HG02642 (cell line): ENCODE measurements around the gene LRRC74A.
"Not testable (repeated sequence)": the region's sequence is repeated elsewhere in the genome, so short reads cannot be mapped to it uniquely, and the experiment has no call there.

ENCODE experiments used
- ATAC-seq: cut with Tn5 transposase; IDR thresholded peaks from one replicate; pipeline ENCODE4 v1.9.1; 2021; ENCODE audit warnings: mild to moderate bottlenecking; ENCODE audit not compliant: unreplicated experiment, poor library complexity

LRRC74A gene

DNA sequence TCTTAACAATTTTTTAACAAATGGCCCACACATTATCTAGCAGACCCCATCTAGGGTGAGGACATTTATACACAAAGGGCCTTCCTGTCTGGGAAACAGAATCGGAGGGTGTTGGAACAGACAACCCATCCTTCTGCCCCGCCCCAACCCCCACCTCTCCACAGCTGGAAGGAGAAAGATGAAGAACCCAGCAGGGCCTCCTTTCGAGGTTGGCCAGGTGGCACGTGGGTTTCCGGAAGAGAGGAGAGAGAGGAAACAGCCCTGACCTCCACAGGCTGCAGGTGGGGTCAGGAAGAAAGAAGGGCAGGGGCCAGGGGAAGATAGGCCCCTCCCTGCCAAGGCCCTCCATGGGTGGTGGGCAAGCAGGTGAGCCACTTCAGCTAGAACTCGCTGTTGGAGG lies 57.2 kb downstream of the LRRC74A start:
- no peak for ATAC-seq

DNA sequence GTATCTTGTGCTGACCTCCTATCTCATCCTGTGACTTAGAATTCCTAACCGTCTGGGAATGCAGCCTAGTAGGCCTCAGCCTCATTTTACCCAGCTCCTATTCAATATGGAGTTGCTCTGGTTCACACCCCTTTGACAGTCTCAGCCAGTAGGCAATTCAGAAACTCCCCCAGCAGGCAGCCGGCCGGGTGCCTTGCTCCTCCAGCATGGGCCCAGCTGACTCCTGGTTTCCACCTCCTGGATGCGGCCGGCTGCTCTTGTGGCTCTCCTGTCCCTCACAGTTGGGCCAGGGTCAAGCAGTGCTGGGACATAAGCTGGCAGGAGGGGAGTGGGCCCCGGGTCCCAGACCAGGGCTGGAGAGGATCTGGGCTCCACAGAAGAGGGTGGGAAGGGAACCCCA lies 58.2 kb downstream of the LRRC74A start:
- ATAC-seq: no peak

DNA sequence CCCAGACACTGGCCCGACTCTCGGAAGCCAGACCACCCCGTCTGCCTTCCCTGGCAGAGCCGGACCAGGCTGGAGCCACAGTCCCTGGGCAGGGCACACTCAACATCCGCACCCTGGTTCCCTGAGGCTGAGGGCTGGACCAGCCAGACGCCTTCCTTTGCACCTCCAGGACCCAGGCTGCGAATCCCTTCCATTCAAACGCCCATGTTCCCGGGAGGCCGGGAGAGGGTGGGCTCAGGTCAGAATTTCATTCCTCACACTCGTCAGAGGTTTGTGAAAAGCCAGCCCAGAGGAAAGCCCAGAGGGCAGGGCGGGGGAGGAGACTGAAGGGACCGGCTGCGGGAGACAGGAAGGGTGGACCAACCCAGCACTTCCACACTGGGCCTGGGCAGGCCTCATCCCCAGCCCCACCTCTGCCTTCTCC lies 58.7 kb downstream of the LRRC74A start:
- ATAC-seq: no peak

DNA sequence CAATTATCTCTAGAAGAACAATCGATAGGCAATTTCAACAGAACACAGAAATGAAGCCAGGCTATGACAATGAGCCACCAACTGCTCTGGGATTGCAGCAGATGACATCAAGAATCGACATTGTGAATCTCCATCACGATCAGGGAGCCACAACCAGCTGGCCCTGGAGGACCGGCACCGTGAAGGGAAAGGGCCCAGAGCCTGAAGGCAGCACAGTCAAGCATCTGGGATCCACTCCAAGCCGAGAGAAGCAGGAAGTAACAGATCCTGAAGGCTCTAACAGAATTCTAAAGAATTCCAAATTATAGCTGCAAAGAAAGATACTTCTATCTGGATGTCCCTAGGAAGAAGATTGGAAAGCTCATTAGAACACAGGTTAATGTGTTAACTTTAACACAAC lies 61.0 kb downstream of the LRRC74A start:
- ATAC-seq: no peak

DNA sequence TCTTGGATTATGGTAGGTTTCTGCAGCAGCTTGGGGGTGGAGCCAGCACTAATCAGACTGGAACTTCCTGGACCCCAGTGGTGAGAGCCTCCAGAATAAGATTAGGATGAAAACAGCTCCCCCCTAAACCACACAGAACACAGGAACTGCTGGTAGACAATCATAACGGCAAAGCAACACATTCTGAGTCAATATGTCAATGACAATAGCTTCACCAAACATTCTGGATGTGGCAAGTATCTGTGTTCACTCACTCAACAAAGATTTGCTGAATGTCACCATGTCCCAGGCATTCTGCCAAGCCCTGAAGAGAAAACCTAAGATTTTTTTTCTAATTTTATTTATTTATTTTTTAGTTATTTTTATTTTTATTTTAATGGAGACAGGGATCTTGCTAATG lies 65.2 kb downstream of the LRRC74A start:
- ATAC-seq: no peak

DNA sequence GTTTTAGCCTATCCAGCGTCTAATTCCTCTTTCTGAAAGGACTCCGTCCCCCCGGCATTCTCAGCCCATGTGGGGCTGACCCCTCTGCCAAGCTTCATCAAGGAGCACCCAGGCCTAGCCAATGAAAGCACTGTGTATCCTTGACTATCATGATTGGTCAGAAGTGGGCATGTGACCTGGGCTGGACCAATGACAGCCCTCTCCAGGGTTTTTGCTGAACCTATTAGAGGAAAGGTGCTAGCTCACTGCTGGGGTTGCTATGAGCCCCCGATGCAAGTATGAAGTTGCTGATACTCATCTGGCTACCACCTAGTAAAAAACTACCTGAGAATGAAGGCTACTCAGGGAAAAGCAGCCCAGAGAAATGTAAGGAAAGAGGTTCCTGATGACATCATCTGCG lies 68.1 kb downstream of the LRRC74A start:
- ATAC-seq: no peak

DNA sequence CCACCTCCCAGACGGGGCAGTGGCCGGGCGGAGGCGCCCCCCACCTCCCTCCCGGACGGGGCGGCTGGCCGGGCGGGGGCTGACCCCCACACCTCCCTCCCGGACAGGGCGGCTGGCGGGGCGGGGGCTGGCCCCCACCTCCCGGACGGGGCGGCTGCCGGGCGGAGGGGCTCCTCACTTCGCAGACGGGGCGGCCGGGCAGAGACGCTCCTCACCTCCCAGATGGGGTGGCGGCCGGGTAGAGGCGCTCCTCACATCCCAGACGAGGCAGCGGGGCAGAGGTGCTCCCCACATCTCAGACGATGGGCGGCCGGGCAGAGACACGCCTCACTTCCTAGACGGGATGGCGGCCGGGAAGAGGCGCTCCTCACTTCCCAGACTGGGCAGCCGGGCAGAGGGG lies 71.8 kb downstream of the LRRC74A start:
- ATAC-seq: not testable (repeated sequence)

DNA sequence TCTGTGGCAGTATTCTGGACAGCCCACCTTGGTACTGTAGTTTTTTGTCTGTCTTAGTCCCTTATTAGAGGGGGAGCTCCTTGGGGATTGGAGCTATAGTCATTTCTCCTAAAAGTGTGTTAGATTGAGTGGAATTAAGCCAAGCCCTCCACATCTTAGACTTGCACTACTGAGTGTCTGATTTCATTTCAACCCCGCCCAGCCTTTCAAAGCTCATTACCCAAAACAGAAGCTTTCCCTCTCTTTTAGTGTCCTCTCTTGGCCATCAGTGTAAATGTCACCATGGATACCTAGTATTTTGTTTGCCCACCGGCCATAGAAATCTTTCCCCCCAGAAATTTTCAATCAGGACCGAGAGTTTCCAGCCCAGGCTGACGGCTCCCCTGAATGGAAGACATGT lies 74.5 kb downstream of the LRRC74A start:
- ATAC-seq: no peak

DNA sequence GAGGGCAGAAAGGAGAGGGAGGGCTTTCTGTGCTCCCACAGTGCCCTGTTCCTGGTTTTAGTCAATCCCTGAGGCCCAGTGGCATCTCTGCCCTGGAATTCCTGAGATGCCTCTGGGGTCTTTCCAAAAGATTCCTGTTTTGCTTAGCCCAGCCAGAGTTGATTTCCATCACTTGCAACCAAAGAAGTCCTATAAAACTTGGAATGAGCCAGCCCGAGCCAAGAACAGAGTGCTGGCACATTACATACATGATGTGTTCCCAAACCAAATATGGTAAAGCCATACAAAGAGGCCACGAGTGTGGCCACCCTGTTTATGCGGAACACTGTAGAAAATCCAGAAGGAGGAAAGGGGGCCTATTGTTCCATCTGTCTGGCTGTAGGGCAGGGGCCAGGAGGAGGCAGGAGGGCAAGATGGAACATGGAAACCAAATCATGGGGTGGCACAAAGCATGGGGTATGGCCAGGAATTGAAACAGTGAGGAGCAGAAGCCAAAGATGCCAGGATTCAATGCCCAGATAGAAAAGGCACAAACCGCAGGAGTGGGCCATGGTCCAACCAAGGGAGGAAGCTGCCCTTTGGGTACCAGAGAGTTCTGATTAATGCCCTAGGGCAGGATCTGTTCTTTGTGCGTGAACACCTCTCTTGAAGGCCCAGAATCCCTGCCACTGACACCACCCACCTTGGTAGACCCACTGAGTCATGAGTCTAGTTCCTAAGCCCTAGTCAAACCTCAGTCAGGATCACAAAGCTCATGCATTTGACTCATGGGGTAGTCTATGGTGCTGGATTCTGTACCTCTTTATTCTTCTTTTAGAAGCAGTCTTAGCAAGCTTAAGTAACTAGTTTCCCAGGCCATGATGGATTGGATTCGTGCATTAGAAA lies 75.2 kb downstream of the LRRC74A start:
- no peak for ATAC-seq

DNA sequence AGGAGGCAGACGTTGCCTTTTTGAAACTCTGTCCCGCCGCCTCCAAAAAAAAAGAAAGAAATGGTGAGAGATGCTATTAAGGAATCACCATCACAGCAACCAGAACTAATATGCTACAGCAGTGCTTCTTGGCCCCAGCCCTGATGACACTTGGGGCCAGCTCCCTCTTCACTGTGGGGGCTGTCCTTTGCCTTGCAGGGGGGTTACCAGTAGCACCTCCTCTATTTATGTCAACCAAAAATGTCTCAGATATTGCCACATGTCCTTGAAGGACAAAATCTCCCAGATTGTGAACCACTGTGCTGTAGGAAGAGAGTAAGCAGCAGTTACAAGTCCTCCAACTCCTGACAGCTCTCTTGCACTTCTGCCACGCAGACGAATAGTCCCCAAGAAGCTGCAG lies 76.4 kb downstream of the LRRC74A start:
- ATAC-seq: no peak

DNA sequence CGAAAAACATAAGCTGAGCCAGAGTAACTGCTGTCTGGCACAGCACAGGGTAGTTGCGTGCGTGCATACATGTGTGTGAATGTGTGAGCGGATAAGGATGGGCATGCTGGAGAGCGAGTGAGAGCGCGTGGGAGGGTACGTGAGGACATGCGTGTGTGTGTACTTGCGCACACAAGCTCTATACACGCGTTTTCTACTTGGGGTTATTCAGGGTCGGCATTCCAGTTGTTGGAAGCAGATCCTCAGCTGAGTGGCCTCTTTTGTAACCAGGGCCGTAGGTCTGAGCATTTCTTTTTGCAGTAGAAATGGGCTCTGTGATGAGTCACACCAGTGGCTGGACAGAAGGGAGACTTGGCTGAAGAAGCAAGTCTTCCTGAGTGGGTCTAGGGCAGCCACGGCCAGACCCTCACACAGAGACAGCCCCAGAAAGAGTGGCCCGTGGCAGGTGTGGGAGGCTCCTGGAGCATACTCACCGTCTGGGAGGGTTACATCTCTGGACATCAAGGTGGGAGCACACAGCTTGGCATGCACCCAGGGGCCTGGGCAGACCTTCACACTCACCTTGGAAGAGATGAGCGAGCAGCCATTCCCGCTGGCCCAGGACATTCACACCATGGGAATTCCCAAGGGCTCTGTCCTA lies 78.0 kb downstream of the LRRC74A start:
- no peak for ATAC-seq

DNA sequence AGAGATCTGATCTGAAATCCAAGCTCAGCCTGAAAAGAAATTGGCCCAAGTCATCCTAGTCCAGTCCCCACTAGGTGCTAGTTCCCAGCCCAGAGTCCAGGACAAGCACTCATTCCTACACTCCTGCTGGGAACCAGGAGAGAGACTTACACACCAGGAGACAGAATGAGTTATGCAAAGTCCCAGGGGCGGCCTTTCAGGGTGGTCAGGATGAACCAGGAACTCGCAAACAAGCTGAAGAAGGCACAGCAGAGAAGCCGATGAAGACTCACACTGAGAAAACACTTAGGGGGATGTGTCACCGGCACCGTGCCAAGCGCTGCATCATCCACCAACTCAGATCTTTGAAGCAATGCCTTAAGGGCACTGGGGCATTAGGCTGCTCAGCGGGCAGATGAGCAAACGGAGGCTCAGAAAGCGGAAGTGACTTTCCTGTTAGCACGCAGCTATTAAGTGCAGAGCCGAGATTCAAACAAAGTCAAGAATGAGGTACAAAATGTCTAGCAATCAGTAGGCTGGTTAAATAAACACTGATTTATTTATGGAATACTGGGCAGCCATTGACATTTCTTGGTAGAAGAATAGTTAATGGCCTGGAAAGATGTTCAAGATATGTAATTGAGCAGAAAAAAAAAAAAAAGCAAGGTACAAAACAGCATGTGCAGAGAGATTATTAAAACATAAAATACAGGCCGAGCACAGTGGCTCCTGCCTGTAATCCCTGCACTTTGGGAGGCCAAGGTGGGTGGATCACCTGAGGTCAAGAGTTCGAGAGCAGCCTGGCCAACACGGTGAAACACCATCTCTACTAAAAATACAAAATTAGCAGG lies 78.7 kb downstream of the LRRC74A start:
- ATAC-seq: peak; percentile 87

DNA sequence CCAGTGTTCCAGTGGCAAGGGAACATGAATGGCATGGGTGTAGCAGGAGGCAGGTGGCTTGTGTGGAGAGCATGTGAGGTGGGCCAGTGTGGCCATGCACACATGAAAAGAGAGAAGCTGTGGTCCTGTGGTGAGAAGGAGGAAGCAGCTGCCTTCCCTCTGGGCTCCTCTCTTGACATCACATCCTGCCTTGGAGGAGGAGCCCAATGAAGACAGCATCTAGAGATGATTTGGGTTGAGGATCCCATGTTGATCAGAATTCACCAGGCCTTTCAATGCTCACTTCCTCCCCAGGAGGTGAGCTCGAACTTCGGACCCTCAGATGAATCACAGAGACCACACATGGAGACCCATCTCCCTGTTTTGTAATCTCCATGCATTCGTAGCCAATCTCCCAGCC lies 82.6 kb downstream of the LRRC74A start:
- ATAC-seq: no peak

DNA sequence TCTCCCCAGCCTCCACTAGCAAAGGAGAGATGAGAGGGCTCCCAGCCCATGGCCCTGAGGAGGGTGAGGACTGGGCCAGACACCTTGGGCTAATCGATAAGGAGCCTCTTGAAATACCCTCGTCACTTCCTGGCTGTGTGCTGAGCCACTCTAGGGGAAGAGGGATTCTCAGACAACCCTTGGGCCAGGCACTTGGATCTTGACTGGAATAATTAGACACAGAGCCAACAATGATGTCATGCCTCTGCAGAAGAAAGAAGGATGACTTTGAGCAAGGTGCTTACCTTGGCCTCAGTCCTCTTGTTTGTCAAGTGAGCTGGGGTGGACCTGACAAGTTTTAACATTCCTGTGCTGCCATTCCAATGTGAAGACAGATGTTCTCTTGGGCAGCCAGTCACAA lies 83.1 kb downstream of the LRRC74A start:
- ATAC-seq: no peak

DNA sequence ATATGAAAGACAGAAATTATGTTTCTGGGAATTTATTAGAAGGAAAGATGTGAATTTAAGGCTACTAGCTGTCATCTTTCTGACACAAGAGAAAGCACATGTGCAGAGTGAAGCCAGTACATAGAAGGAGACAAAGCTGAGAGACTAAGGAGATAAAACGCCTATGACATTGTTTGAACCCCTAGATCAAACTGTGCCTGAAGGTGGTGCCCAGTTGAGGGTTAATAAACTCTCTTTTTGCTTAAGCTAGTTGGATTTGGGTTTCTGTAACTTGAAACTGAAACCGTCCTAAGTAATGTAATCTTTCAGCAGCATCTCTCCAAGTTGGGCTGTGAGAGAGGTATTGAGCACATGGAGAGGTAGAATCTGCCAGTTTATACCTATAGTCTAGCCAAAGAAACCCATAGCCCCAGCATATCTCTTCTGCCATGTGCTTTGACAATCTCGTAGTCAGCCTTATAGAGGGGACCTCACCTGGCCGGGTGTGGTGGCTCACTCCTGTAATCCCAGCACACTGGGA lies 84.2 kb downstream of the LRRC74A start:
- no peak for ATAC-seq

DNA sequence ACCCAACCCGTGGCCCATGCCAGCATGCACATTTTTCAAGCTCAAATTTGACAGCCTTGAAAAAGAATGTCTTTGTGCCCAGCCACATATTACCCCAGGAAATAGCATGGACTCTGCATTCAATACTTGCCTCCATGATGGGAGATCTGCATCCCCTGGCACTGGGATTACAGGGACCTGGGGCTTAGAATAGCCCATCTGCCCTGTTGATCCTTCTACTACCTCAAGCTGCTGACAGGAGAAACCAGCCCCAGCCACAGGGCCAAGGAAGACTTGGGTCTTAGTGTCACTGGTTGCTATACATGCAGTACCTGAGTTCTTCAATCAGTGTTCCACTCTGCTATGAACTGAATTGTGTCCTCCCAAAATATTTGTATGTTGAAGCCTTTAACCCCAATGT lies 85.3 kb downstream of the LRRC74A start:
- no peak for ATAC-seq

DNA sequence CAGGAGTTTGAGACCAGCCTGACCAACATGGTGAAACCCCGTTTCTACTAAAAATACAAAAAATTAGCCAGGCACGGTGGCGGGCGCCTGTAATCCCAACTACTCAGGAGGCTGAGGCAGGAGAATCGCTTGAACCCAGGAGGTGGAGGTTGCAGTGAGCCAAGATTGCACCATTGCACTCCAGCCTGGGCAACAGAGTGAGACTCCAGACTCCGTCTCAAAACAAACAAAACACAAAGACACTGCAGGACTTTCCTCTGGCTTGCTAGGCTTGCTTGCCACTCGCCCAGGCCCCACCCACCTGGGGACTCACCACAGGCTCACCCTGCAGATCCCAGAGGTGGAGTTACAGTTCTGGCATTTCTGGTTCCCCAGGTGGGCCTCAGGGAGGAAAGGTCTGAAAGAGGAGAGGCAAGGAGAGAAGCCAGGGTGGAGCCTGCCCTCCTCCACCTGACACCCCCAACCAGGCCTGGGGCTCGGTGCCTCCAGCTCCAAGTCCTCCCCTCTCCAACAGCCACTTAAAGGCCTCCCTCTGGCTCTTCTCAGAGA lies 88.4 kb downstream of the LRRC74A start:
- ATAC-seq: not testable (repeated sequence)

DNA sequence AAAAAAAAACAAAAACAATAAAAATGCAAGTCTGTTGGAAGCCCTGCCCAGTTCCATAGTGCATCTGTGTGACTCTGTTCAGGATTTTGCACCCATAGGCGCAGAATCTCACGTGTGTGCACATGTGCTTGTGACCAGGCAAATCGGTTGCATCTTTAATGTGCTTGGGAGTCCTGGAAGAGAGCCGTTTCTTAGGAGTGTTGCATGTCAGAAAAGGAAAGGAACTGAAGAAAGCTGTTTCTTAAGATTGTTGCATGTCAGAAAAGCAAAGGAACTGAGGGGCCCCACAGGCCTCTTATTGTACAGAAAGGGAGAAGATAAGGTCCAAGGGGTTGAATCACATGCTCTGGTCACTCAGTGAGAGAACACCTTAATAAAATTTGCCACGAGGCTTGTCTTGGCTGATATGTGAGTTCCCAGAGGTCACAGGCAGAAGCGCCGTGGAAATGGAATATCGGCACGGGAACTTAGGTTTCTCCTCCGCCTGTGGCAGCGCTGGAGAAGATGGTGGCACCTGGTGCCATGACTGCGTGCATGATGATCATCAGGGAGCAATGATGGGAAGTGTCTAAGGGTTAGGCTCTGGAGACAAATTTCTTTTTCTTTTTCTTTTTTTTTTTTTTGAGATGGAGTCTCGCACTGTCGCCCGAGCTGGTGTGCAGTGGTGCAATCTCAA lies 90.0 kb downstream of the LRRC74A start:
- ATAC-seq: no peak

DNA sequence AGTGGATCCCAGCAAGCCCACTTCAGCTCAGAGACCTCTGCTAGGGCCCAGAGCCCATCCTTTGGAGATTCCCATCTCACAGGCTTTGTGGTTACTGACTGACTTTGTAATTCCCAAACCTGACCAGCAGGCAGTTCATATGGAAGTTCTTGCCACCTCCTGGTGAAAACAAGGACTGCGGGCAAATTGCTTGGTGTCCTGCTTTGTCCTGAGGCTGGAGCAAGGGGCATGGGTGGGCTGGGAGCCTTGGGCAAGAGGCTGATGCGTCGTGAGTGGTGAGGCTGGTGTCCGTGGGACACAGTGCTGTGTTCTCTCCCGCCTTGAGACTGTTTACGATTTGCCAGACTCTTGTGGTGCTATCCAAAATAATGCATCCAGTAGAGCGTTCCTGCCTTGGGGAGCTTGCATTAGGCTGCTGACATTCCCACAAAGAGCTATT lies 91.0 kb downstream of the LRRC74A start:
- no peak for ATAC-seq

DNA sequence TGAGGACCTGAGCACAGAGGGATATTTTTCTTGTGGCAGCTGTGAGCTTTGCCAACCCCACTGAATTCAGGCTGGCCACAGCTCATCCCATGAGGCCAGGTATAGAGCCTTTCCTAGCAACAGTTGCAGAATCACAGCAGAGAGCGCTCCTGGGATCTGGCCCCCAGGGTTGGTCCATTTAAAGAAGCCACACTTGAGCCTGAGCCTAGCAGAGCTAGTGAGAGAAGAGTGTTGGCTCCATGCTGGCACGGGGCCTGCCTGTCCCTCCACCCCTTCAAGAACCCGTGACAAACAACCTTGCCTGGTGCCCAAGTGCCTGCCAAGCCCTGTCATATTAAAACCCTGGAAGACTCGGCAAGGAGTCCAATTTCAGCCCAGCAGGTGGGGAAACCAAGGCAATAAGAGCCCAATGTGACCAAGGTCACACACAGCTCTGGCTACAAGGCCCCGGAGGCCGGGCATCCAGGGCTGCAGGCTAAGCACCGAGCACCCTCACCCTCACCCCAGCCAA lies 91.6 kb downstream of the LRRC74A start:
- no peak for ATAC-seq
